ENCODE results near the gene MRPS12. TPM values are rescaled to one million over a fixed set of nuclear protein-coding genes. Genes with fewer than 3 reads are reported as not detected.

MRPS12 gene
- polyA plus RNA-seq, 2 of the 4 experiments (the other 2 are of a cell fraction): 92.8 to 217 TPM

GRCh38 chr19:38922482-38922881 lies 8.3 kb upstream of the MRPS12 start:
- TF ChIP-seq HES2 (IDR thresholded peaks at IDR 0.05) (no peak), ESRRA (IDR thresholded peaks at IDR 0.05; ENCODE audit: borderline replicate concordance, low read length) (no peak), RNF2 (IDR thresholded peaks at IDR 0.05; ENCODE audit: borderline replicate concordance, low read depth) (no peak), NR3C1 (IDR thresholded peaks at IDR 0.05) (no peak), EHF (CRISPR knock-in tag; IDR thresholded peaks at IDR 0.05) (no peak), NFE2L2 (conservative IDR thresholded peaks at IDR 0.05; ENCODE audit: low read length) (no peak), ELK1 (IDR thresholded peaks at IDR 0.05; ENCODE audit: low read depth, low read length) (no peak), MAX (IDR thresholded peaks at IDR 0.05) (no peak), REST (IDR thresholded peaks at IDR 0.05) (no peak), EP300 (IDR thresholded peaks at IDR 0.05) (no peak), SREBF2 (IDR thresholded peaks at IDR 0.05) (no peak), RARB (CRISPR knock-in tag; IDR thresholded peaks at IDR 0.05) (no peak)
- H3K27ac ChIP-seq: no peak overlapping the region
- no peak overlapping the region for H3K4me2 ChIP-seq
- FAIRE-seq: no peak
- H3K9me3 ChIP-seq: no peaks in the 10 kb centered on the region
- H3K4me3 ChIP-seq: no peak overlapping the region
- DNase-seq (ENCODE audit: low read depth in 1 of 2, low spot score in 1 of 2): no peak
- ChIA-PET CTCF (interaction anchor here (0.7 to 2.2 kb wide), 3 partner anchors 9 to 456 kb away, joined by 3 to 28 read pairs (median 3); partner anchors contain the start of genes MRPS12 and SARS2), POLR2A (no interaction called here)
- no peak for ATAC-seq
- H3K4me1 ChIP-seq: 0 out of 3 replicates have a peak, but pooled peaks cover 5% of the 10 kb centered on the region
- 92% methylated on average over 5 of the region's 5 CpGs for WGBS (ENCODE audit: missing lambda C conversion rate)

- CTCF ChIA-PET: interaction anchor here (0.6 to 2.3 kb wide), 13 partner anchors 9 to 522 kb away, joined by 3 to 8 read pairs (median 3); partner anchors contain the start of gene FAM98C
- DNase-seq (ENCODE audit: low read depth in 1 of 2, low spot score in 1 of 2) (no peak), FAIRE-seq (no peak), ATAC-seq (no peak)
- Histone ChIP-seq H3K4me1 (peaks cover 4% of the 10 kb centered on the region; the same call in 2 of the 3 replicates), H3K4me2 (no peak overlapping the region), H3K27ac (no peak overlapping the region), H3K4me3 (no peak overlapping the region), H3K9me3 (no peaks in the 10 kb centered on the region)
- WGBS (ENCODE audit: missing lambda C conversion rate): 93% methylated on average over 7 of the region's 7 CpGs
- POLR2A ChIA-PET: interaction anchor here (0.8 to 1.0 kb wide), 2 partner anchors 75 to 277 kb away, joined by 3 to 4 read pairs; no protein-coding TSS in a partner anchor
- TF ChIP-seq HOXA7 (CRISPR knock-in tag; IDR thresholded peaks at IDR 0.05) (no peak), GATA3 (IDR thresholded peaks at IDR 0.05; ENCODE audit: borderline replicate concordance) (no peak), PHF8 (IDR thresholded peaks at IDR 0.05; ENCODE audit: borderline replicate concordance, low read depth) (no peak), RCOR1 (IDR thresholded peaks at IDR 0.05; ENCODE audit: low read depth, low read length) (no peak), USF2 (IDR thresholded peaks at IDR 0.05) (no peak), CBX2 (IDR thresholded peaks at IDR 0.05; ENCODE audit: borderline replicate concordance, low read depth) (no peak), NFE2L2 (conservative IDR thresholded peaks at IDR 0.05; ENCODE audit: low read length) (no peak), ATOH8 (CRISPR knock-in tag; IDR thresholded peaks at IDR 0.05; ENCODE audit: low read depth) (no peak), CHD2 (IDR thresholded peaks at IDR 0.05; ENCODE audit: low read length, partially characterized antibody) (no peak), ZFP36 (IDR thresholded peaks at IDR 0.05; ENCODE audit: borderline replicate concordance, partially characterized antibody) (no peak), RFX5 (IDR thresholded peaks at IDR 0.05) (no peak), FOSB (CRISPR knock-in tag; IDR thresholded peaks at IDR 0.05) (no peak), JUNB (IDR thresholded peaks at IDR 0.05) (no peak), SMC3 (IDR thresholded peaks at IDR 0.05) (no peak), HES2 (IDR thresholded peaks at IDR 0.05) (no peak), EHF (CRISPR knock-in tag; IDR thresholded peaks at IDR 0.05) (no peak), FOSL2 (IDR thresholded peaks at IDR 0.05) (no peak), FOSL2 (CRISPR knock-in tag; IDR thresholded peaks at IDR 0.05) (no peak)
These were observed 6.4 kb upstream of the MRPS12 start for GRCh38 chr19:38924388-38924787.
